ENCODE data around the gene GLUL.

Gene GLUL

GRCh38 chr1:182368903-182369302 lies 22.7 kb downstream of the GLUL start:
- TF ChIP-seq CTCF (IDR thresholded peaks at IDR 0.05; ENCODE audit: insufficient read depth, low read depth, low read length, missing control alignments): no peak
- no peak for DNase-seq (ENCODE audit: low read depth)
- no peak overlapping the region for H3K4me3 ChIP-seq (ENCODE audit: low read length)

GRCh38 chr1:182368358-182368757 lies 23.2 kb downstream of the GLUL start:
- H3K4me3 ChIP-seq (ENCODE audit: low read length): no peak overlapping the region
- DNase-seq (ENCODE audit: low read depth): no peak
- no peak for TF ChIP-seq CTCF (IDR thresholded peaks at IDR 0.05; ENCODE audit: insufficient read depth, low read depth, low read length, missing control alignments)

GRCh38 chr1:182367926-182368325 lies 23.7 kb downstream of the GLUL start:
- TF ChIP-seq CTCF (IDR thresholded peaks at IDR 0.05; ENCODE audit: insufficient read depth, low read depth, low read length, missing control alignments): no peak
- H3K4me3 ChIP-seq (ENCODE audit: low read length): no peak overlapping the region
- DNase-seq (ENCODE audit: low read depth): no peak

- DNase-seq (ENCODE audit: low read depth): no peak
- H3K4me3 ChIP-seq (ENCODE audit: low read length): no peak overlapping the region
- no peak for TF ChIP-seq CTCF (IDR thresholded peaks at IDR 0.05; ENCODE audit: insufficient read depth, low read depth, low read length, missing control alignments)
Observed at GRCh38 chr1:182366596-182366995, 25.0 kb downstream of the GLUL start.

GRCh38 chr1:182359645-182360044 lies 31.9 kb downstream of the GLUL start:
- no peak overlapping the region for H3K4me3 ChIP-seq (ENCODE audit: low read length)
- DNase-seq (ENCODE audit: low read depth): no peak
- TF ChIP-seq CTCF (IDR thresholded peaks at IDR 0.05; ENCODE audit: insufficient read depth, low read depth, low read length, missing control alignments): no peak

GRCh38 chr1:182357913-182358312 lies 33.7 kb downstream of the GLUL start:
- H3K4me3 ChIP-seq (ENCODE audit: low read length): no peak overlapping the region
- TF ChIP-seq CTCF (IDR thresholded peaks at IDR 0.05; ENCODE audit: insufficient read depth, low read depth, low read length, missing control alignments): no peak
- no peak for DNase-seq (ENCODE audit: low read depth)

- no peak for TF ChIP-seq CTCF (IDR thresholded peaks at IDR 0.05; ENCODE audit: insufficient read depth, low read depth, low read length, missing control alignments)
- DNase-seq (ENCODE audit: low read depth): no peak
- H3K4me3 ChIP-seq (ENCODE audit: low read length): no peak overlapping the region
Observed at GRCh38 chr1:182357171-182357570, 34.4 kb downstream of the GLUL start.

All from epithelial cell of esophagus (primary cell).